Amniotic stem cell (primary cell): Measurements from ENCODE around the gene RPL10L.

Source experiments
- DNase-seq: peaks from one replicate; lab custom pipeline; 2025; lab: John Stamatoyannopoulos, UW

The RPL10L gene

GRCh38 chr14:46651526-46652144 is at the start of gene RPL10L:
Gene RPL10L, minus strand, starts transcription at chr14:46651781. Its CDS starts 45 bp downstream, at chr14:46651736.
- DNase-seq = no peak

DNA sequence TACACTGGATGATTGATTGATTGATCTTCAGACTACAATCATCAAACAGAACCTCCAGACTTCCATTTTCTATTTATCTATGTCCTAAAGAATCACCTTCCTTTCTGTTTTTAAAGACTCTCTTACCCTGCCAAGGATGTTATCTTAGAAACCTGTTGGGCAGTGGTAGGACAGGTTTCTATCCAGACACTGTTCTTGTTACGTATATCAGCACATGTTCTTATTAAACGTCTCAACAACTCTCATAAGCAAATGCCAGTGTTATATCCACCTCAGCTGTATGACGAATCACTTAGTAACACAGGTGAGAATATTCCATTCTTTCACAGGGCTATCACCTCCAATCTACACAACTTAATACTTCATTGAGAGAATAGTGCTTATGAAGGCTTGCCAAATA is 40.2 kb upstream of the RPL10L start:
- no peak for DNase-seq

DNA sequence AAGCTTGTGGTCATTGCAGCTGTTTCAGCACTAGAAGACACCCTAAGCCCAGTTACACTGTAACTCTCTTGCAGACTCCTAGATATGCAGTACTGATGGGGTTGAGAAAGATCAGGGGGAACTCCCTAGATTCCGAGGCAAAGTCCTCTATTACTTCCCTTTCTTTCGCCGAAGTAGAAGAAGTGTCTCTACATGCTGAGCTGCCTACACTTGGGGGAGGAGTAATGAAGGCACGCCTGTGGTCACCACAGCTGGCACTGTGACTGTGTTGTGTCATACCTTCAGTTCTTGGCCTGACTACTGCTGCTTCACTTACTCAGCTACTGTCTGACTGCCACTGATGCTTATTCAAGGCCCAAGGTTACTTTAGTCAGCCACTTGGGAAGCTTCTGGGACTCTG is 35.1 kb upstream of the RPL10L start:
- no peak for DNase-seq

GRCh38 chr14:46672128-46672527 is 20.5 kb upstream of the RPL10L start:
- no peak for DNase-seq

DNA sequence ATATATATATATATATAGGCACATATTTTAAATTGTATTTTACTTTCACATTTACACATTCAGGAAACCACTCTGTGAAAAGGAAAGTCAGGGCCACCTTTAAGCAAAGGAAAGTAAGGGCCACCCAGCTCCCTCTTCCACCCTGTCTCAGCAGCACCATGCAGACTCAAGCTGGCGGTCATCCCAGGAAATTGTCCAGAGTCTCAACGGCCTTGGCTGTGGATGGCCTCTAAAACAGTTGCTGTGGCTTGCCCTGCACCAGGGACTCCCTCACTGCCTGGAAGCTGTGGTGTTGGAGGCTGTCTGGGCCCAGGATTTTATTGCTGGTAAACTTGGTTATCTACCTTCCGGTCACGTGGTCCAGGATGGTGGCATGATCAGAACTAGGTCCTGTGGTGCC is 11.8 kb upstream of the RPL10L start:
- no peak for DNase-seq

DNA sequence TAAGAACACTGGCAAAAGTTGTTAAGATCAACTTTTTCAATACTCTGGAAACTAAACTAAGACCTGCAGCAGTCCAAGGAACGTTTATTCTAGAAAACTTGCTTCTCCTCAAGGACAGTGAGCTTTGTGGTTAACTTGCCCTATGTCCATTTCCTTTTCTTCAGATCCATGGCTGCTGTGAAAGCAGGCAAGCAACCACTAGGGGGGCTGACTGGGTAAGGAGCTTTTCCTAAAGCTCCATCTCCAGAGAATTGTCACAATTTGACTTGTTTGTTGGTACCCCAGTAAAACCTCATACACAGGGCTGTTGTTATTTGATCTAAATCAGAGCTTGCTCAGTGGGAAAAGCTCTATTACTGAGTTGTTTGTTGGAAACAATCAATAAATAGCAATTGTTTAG is 10.1 kb upstream of the RPL10L start:
- no peak for DNase-seq

GRCh38 chr14:46653031-46653755 is 1.6 kb upstream of the RPL10L start:
- no peak for DNase-seq

DNA sequence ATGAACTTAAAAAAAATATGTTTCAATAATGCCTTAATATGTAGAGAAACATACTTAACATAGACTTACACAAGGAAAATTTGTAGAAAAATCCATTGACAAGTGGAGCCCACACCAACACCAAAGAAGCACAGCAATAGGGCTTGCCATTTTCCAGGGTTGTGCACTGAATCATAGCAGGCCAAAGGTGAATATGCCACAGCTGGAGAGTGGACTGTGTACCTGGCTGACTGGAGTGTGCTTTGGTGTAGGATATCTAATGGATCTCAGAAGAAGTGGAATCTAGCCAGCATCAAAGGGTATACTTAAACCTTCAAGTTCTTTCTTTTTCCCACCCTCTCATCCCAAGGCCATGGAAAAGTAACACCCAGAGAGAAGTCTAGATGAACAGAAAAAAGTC is 4.8 kb downstream of the RPL10L start:
- DNase-seq = no peak

DNA sequence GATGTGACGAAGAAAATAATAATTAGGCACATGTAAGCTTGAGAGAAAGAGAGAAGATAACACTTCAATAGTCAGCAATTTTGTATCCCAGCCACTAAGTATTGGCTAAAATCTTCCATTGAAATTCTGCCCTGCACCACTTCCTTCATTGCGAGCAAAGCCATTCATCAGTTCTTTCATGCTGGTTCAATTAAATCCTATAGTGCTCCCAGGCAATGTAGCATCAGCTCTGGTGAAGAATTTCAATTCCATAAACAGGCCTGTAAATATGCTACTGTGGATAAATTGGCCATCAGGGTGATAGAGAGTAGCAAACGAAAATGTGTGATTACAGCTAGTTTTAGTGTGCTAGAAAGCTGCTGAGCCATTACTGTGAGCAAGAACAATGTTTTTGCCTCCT is 24.7 kb downstream of the RPL10L start:
- DNase-seq = no peak
